Right lobe of liver (tissue), 6 donors: ENCODE data around the gene CBX8. TPM values are rescaled to one million over a fixed set of nuclear protein-coding genes. Genes with fewer than 3 reads are reported as not detected.

ENCODE experiments used
- ATAC-seq, 4 donors: fragments of 200-7000 bp; cut with Tn5 transposase; one replicate each; pipeline ENCODE4 v1.9.1; 2020; ENCODE audit warnings: mild to moderate bottlenecking in 4 of 4, moderate library complexity in 4 of 4
- DNase-seq, 3 donors: peaks; one replicate each; pipeline ENCODE4 v3.0.0-alpha.2; 2020
- H3K27ac ChIP-seq, 3 donors: fragments of 200-600 bp; one replicate each; pipeline ENCODE4 v1.8.0; 2022
- H3K27me3 ChIP-seq, 2 donors: fragments of 200-600 bp; one replicate each; pipeline ENCODE4 v1.8.0; 2022
- H3K36me3 ChIP-seq, 4 donors: fragments of 200-600 bp; sonication (generic) in 1 of 4; one replicate each; pipeline versions ENCODE4 v1.5.1 to v1.8.0; 2017 to 2022; ENCODE audit warnings: control low read depth in 1 of 4
- H3K4me1 ChIP-seq, 4 donors: fragments of 200-600 bp; sonication (generic) in 1 of 4; one replicate each; pipeline versions ENCODE4 v1.5.1 to v1.8.0; 2017 to 2022; ENCODE audit warnings: control low read depth in 1 of 4
- H3K4me3 ChIP-seq, 3 donors: fragments of 200-600 bp; one replicate each; pipeline ENCODE4 v1.8.0; 2022
- H3K9me3 ChIP-seq, 4 donors: fragments of 200-600 bp; sonication (generic) in 1 of 4; one replicate each; pipeline versions ENCODE4 v1.5.1 to v1.8.0; 2017 to 2022; ENCODE audit warnings: control low read depth in 1 of 4
- CTCF ChIP-seq, 4 donors: fragments of 200-600 bp in 3 of 4; fragments of 450-650 bp in 1 of 4; IDR thresholded peaks; one replicate each; pipeline versions ENCODE4 v1.5.1 to v1.8.0; 2016 to 2022; ENCODE audit warnings: antibody characterized with exemption in 4 of 4, mild to moderate bottlenecking in 2 of 4
- POLR2A ChIP-seq: fragments of 450-650 bp; IDR thresholded peaks from one replicate; pipeline ENCODE4 v1.6.1; 2017; ENCODE audit warnings: antibody characterized with exemption, mild to moderate bottlenecking
- WGBS: methylation state at CpG from one replicate; pipeline ENCODE4 v1.1.6; 2018; ENCODE audit warnings: low coverage, low lambda C conversion rate; ENCODE audit not compliant: insufficient coverage; ENCODE audit errors: missing lambda C conversion rate; 5-methylcytosine and 5-hydroxymethylcytosine counted together
- intact Hi-C, 2 donors: fragments of 100-400 bp; cut with DNase I; formaldehyde crosslinking; loops; one replicate each; pipeline versions ENCODE4 v1.11.2 to v1.14.1; 2022
- total RNA-seq, 6 experiments: library from RNA; depleted of rRNA in 2 of 6; stranded (reverse); fragments of >200 nt in 2 of 6; fragmentation: NEBNext Ultra II Directional in 3 of 6; extraction: Animal tissue kit (Norgen Biotek cat#: 25700) in 3 of 6; gene quantifications; one replicate each; pipeline versions ENCODE4 v1.1.0 to v1.2.4, GENCODE V29; 2016 to 2023
- donor health status: DM: no; HTN: yes; CAD: no.
- donor health status: DM: no; HTN: no; CAD: no.
- donor health status: DM: no; HTN: no; CAD: no.
- donor health status: DM: no; HTN: yes; CAD: no.
- donor health status: DM: no; HTN: yes; CAD: no.

Gene CBX8
- total RNA-seq, 6 experiments from 2014 or later, result 1.2 to 4.7 (median 2.0) TPM

- H3K9me3 ChIP-seq, result no peaks in the 10 kb centered on the region
- peaks cover 14 to 41% of the 10 kb centered on the region in 2 donors for H3K27me3 ChIP-seq
- no peak overlapping the region for H3K27ac ChIP-seq
- TF ChIP-seq POLR2A, result no peak
- TF ChIP-seq CTCF (IDR thresholded peaks at IDR 0.05), result no peak
- intact Hi-C loops, result no loop called here
- ATAC-seq (no peak), DNase-seq (no peak)
- no peaks in the 10 kb centered on the region for H3K36me3 ChIP-seq
- no peak overlapping the region for H3K4me3 ChIP-seq
- WGBS, result 69% methylated on average over 3 of the region's 3 CpGs
- peaks cover 0 to 28% (median 11%) of the 10 kb centered on the region in 4 donors for H3K4me1 ChIP-seq
These were observed 3.0 kb downstream of the CBX8 start for GRCh38 chr17:79793924-79794304.

GRCh38 chr17:79792984-79793923 is 3.6 kb downstream of the CBX8 start:
- ATAC-seq, result no peak
- Histone ChIP-seq H3K4me1 (peaks cover 0 to 23% (median 10%) of the 10 kb centered on the region in 4 donors), H3K27ac (no peak overlapping the region), H3K36me3 (no peaks in the 10 kb centered on the region), H3K9me3 (no peaks in the 10 kb centered on the region), H3K4me3 (no peak overlapping the region), H3K27me3 (peaks cover 14 to 37% of the 10 kb centered on the region in 2 donors)
- TF ChIP-seq POLR2A (no peak), CTCF (IDR thresholded peaks at IDR 0.05) (no peak)
- 38% methylated on average over 41 of the region's 63 CpGs for WGBS
- intact Hi-C loops, result no loop called here
- DNase-seq, result no peak

- WGBS, result 22% methylated on average over 22 of the region's 22 CpGs
- Histone ChIP-seq H3K27ac (no peak overlapping the region), H3K9me3 (no peaks in the 10 kb centered on the region), H3K36me3 (no peaks in the 10 kb centered on the region), H3K4me1 (peaks cover 0 to 17% (median 7%) of the 10 kb centered on the region in 4 donors), H3K4me3 (no peak overlapping the region), H3K27me3 (peaks cover 14 to 32% of the 10 kb centered on the region in 2 donors)
- ATAC-seq (no peak), DNase-seq (no peak)
- intact Hi-C loops, result no loop called here
- no peak for TF ChIP-seq POLR2A
- TF ChIP-seq CTCF (IDR thresholded peaks at IDR 0.05), result no peak
These were observed 4.5 kb downstream of the CBX8 start for GRCh38 chr17:79792341-79792871.

- DNase-seq (no peak), ATAC-seq (no peak)
- 4% methylated on average over 17 of the region's 26 CpGs for WGBS
- Histone ChIP-seq H3K4me1 (peaks cover 0 to 17% (median 7%) of the 10 kb centered on the region in 4 donors), H3K27me3 (peaks cover 14 to 32% of the 10 kb centered on the region in 2 donors), H3K27ac (no peak overlapping the region), H3K9me3 (no peaks in the 10 kb centered on the region), H3K4me3 (no peak overlapping the region), H3K36me3 (no peaks in the 10 kb centered on the region)
- intact Hi-C loops, result no loop called here
- TF ChIP-seq POLR2A, result no peak
- TF ChIP-seq CTCF (IDR thresholded peaks at IDR 0.05), result no peak
These were observed 5.1 kb downstream of the CBX8 start for GRCh38 chr17:79791735-79792161.
